PC-9 (cell line): ENCODE results near the gene LAPTM5. TPM values are rescaled to one million over a fixed set of nuclear protein-coding genes. Genes with fewer than 3 reads are reported as not detected.

ENCODE experiments used
- BruUV-seq: library from RNA; stranded (reverse); fragments of 400-500 nt; replicated peaks from 2 replicates; lab custom pipeline; 2021; lab: Mats Ljungman, UMichigan
- CTCF ChIA-PET: fragments of 300-600 bp; sonication (Branson Sonifier 250); formaldehyde crosslinking; loops from one replicate; lab custom pipeline; 2022; ENCODE audit warnings: antibody characterized with exemption; lab: Charles Lee
- POLR2A ChIA-PET: fragments of 300-600 bp; sonication (Branson Sonifier 250); formaldehyde crosslinking; loops from one replicate; lab custom pipeline; 2022; ENCODE audit warnings: antibody characterized with exemption; ENCODE audit not compliant: unreplicated experiment; lab: Charles Lee
- DNase-seq, 2 experiments: peaks; one replicate each; pipeline versions ENCODE4 v3.0.0 to v3.0.0-alpha.2; 2015 to 2022; ENCODE audit warnings: mixed read lengths in 1 of 2
- H2AFZ ChIP-seq: fragments of 200-600 bp; sonication (generic); 2 replicates; pipeline ENCODE4 v1.8.1; 2017; ENCODE audit warnings: antibody characterized with exemption
- H3F3A ChIP-seq: fragments of 200-600 bp; sonication (generic); 2 replicates; pipeline ENCODE4 v1.8.1; 2017; ENCODE audit warnings: antibody characterized with exemption, mild to moderate bottlenecking, low read depth; ENCODE audit not compliant: insufficient read depth
- H3K27ac ChIP-seq: fragments of 200-600 bp; sonication (generic); 2 replicates; pipeline ENCODE4 v1.6.1; 2016; ENCODE audit warnings: mixed run types
- H3K27me3 ChIP-seq: fragments of 200-600 bp; sonication (generic); 2 replicates; pipeline ENCODE4 v1.6.1; 2016; ENCODE audit warnings: low read depth, mixed run types; ENCODE audit not compliant: insufficient read depth
- H3K36me3 ChIP-seq: fragments of 200-600 bp; sonication (generic); 2 replicates; pipeline ENCODE4 v1.6.1; 2016; ENCODE audit warnings: low read depth, mixed run types
- H3K4me1 ChIP-seq: fragments of 200-600 bp; sonication (generic); replicated peaks from 2 replicates; pipeline ENCODE4 v1.6.1; 2016; ENCODE audit warnings: mixed run types; ENCODE audit not compliant: insufficient read depth
- H3K4me2 ChIP-seq: fragments of 200-600 bp; sonication (generic); 2 replicates; pipeline ENCODE4 v1.6.1; 2017; ENCODE audit warnings: mixed run types
- H3K4me3 ChIP-seq: fragments of 200-600 bp; sonication (generic); 2 replicates; pipeline ENCODE4 v1.6.1; 2016; ENCODE audit warnings: mixed run types
- H3K79me2 ChIP-seq: fragments of 200-600 bp; sonication (generic); 2 replicates; pipeline ENCODE4 v1.6.1; 2017; ENCODE audit warnings: low read depth, mixed run types
- H3K9me2 ChIP-seq: fragments of 200-600 bp; sonication (generic); 2 replicates; pipeline ENCODE4 v1.8.1; 2017; ENCODE audit warnings: mild to moderate bottlenecking; ENCODE audit not compliant: insufficient read depth
- H3K9me3 ChIP-seq: fragments of 200-600 bp; sonication (generic); 2 replicates; pipeline ENCODE4 v1.8.1; 2016; ENCODE audit warnings: low read depth; ENCODE audit not compliant: insufficient read depth
- H4K20me1 ChIP-seq: fragments of 200-600 bp; sonication (generic); 2 replicates; pipeline ENCODE4 v1.8.1; 2017; ENCODE audit not compliant: insufficient read depth
- CTCF ChIP-seq: fragments of 200-600 bp; sonication (generic); conservative IDR thresholded peaks from 2 replicates; pipeline ENCODE4 v1.6.1; 2017; ENCODE audit warnings: mixed run types, antibody characterized with exemption, mild to moderate bottlenecking, moderate library complexity
- EZH2 ChIP-seq: fragments of 200-600 bp; sonication (generic); IDR thresholded peaks from 2 replicates; pipeline ENCODE4 v1.8.0; 2017; ENCODE audit warnings: antibody characterized with exemption, low read depth
- intact Hi-C: fragments of 100-400 bp; cut with micrococcal nuclease; formaldehyde crosslinking; loops from one replicate; pipeline ENCODE4 v1.10.0; 2022; ENCODE audit not compliant: unreplicated experiment
- total RNA-seq: library from RNA; stranded (reverse); gene quantifications from 2 replicates; pipeline ENCODE4 v1.2.3, GENCODE V29; 2021

Gene LAPTM5
- total RNA-seq, 1 experiment from 2014 or later = 5.0 TPM

GRCh38 chr1:30752651-30752908 lies 5.0 kb downstream of the LAPTM5 start:
- CTCF ChIA-PET = interaction anchor here (1.0 kb wide), 1 partner anchor 9 kb away, joined by 3 read pairs; no protein-coding TSS in a partner anchor

GRCh38 chr1:30751830-30752650 lies 5.5 kb downstream of the LAPTM5 start:
- H3K27me3 ChIP-seq = no peaks in the 10 kb centered on the region
- peaks cover 40% of the 10 kb centered on the region for H3K4me1 ChIP-seq
- peak overlapping the region; percentile 8; the same call in 1 of the 2 replicates for H3K27ac ChIP-seq
- H3K4me2 ChIP-seq = peak overlapping the region; percentile 36
- ChIA-PET CTCF (interaction anchor here (1.0 kb wide), 1 partner anchor 9 kb away, joined by 3 read pairs; no protein-coding TSS in a partner anchor), POLR2A (interaction anchor here (0.6 kb wide), 1 partner anchor 1448 kb away, joined by 4 read pairs; no protein-coding TSS in a partner anchor)
- no peaks in the 10 kb centered on the region for H3K36me3 ChIP-seq
- DNase-seq = peak; percentile 45 to 48
- H2AFZ ChIP-seq = no peak overlapping the region
- TF ChIP-seq CTCF = no peak; the same call in 1 of the 2 replicates
- TF ChIP-seq EZH2 = no peak
- no peaks in the 10 kb centered on the region for H3K9me3 ChIP-seq
- H3F3A ChIP-seq = peaks cover 24% of the 10 kb centered on the region
- H3K9me2 ChIP-seq = no peaks in the 10 kb centered on the region
- H3K4me3 ChIP-seq = no peak overlapping the region
- BruUV-seq = no TSS peak
- intact Hi-C loops = no loop called here
- H3K79me2 ChIP-seq = no peaks in the 10 kb centered on the region
- no peaks in the 10 kb centered on the region for H4K20me1 ChIP-seq

More at GRCh38 chr1:30752651-30752908, 5.0 kb downstream of the LAPTM5 start:
- Histone ChIP-seq H3K79me2 (no peaks in the 10 kb centered on the region), H4K20me1 (no peaks in the 10 kb centered on the region), H3K9me3 (no peaks in the 10 kb centered on the region), H3F3A (peaks cover 29% of the 10 kb centered on the region), H3K36me3 (no peaks in the 10 kb centered on the region), H2AFZ (no peak overlapping the region), H3K27me3 (no peaks in the 10 kb centered on the region), H3K4me1 (peaks cover 45% of the 10 kb centered on the region), H3K4me2 (peak overlapping the region; percentile 36), H3K9me2 (no peaks in the 10 kb centered on the region), H3K4me3 (no peak overlapping the region), H3K27ac (peak overlapping the region; percentile 8; the same call in 1 of the 2 replicates)
- POLR2A ChIA-PET = interaction anchor here (0.6 kb wide), 1 partner anchor 1447 kb away, joined by 4 read pairs; no protein-coding TSS in a partner anchor
- no TSS peak for BruUV-seq
- DNase-seq = peak; percentile 45 to 46
- TF ChIP-seq CTCF = no peak
- TF ChIP-seq EZH2 = no peak
- intact Hi-C loops = no loop called here

- BruUV-seq = no TSS peak
- no peak overlapping the region for H2AFZ ChIP-seq
- ChIA-PET POLR2A (no interaction called here), CTCF (no interaction called here)
- peaks cover 12% of the 10 kb centered on the region; the same call in 1 of the 2 replicates for H3F3A ChIP-seq
- H3K79me2 ChIP-seq = no peaks in the 10 kb centered on the region
- H3K4me2 ChIP-seq = no peak overlapping the region
- intact Hi-C loops = no loop called here
- no peak overlapping the region for H3K27ac ChIP-seq
- H3K9me3 ChIP-seq = no peaks in the 10 kb centered on the region
- H3K27me3 ChIP-seq = no peaks in the 10 kb centered on the region
- no peaks in the 10 kb centered on the region for H3K9me2 ChIP-seq
- no peak for DNase-seq
- TF ChIP-seq CTCF (no peak), EZH2 (no peak)
- H3K4me3 ChIP-seq = no peak overlapping the region
- H4K20me1 ChIP-seq = no peaks in the 10 kb centered on the region
- H3K4me1 ChIP-seq = peaks cover 40% of the 10 kb centered on the region
- H3K36me3 ChIP-seq = no peaks in the 10 kb centered on the region
These were observed 6.8 kb downstream of the LAPTM5 start for GRCh38 chr1:30750731-30751291.
